Mesangial cell (primary cell): ENCODE results near the gene TNXB. TPM values are rescaled to one million over a fixed set of nuclear protein-coding genes. Genes with fewer than 3 reads are reported as not detected.

ENCODE experiments used
- total RNA-seq: library from RNA; depleted of rRNA; stranded (reverse); fragments of >200 nt; gene quantifications from 2 replicates; pipeline ENCODE4 v1.2.3, GENCODE V29; 2015

Gene TNXB, protein sequence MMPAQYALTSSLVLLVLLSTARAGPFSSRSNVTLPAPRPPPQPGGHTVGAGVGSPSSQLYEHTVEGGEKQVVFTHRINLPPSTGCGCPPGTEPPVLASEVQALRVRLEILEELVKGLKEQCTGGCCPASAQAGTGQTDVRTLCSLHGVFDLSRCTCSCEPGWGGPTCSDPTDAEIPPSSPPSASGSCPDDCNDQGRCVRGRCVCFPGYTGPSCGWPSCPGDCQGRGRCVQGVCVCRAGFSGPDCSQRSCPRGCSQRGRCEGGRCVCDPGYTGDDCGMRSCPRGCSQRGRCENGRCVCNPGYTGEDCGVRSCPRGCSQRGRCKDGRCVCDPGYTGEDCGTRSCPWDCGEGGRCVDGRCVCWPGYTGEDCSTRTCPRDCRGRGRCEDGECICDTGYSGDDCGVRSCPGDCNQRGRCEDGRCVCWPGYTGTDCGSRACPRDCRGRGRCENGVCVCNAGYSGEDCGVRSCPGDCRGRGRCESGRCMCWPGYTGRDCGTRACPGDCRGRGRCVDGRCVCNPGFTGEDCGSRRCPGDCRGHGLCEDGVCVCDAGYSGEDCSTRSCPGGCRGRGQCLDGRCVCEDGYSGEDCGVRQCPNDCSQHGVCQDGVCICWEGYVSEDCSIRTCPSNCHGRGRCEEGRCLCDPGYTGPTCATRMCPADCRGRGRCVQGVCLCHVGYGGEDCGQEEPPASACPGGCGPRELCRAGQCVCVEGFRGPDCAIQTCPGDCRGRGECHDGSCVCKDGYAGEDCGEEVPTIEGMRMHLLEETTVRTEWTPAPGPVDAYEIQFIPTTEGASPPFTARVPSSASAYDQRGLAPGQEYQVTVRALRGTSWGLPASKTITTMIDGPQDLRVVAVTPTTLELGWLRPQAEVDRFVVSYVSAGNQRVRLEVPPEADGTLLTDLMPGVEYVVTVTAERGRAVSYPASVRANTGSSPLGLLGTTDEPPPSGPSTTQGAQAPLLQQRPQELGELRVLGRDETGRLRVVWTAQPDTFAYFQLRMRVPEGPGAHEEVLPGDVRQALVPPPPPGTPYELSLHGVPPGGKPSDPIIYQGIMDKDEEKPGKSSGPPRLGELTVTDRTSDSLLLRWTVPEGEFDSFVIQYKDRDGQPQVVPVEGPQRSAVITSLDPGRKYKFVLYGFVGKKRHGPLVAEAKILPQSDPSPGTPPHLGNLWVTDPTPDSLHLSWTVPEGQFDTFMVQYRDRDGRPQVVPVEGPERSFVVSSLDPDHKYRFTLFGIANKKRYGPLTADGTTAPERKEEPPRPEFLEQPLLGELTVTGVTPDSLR (N-terminal part only)
- 0.16 and 0.51 TPM in 2 replicates for total RNA-seq

GRCh38 chr6:32109114-32109764 lies at the start of gene TNXB:
Gene TNXB, minus strand, starts transcription at chr6:32109338. Its CDS starts 11,140 bp downstream, at chr6:32098198.

DNA sequence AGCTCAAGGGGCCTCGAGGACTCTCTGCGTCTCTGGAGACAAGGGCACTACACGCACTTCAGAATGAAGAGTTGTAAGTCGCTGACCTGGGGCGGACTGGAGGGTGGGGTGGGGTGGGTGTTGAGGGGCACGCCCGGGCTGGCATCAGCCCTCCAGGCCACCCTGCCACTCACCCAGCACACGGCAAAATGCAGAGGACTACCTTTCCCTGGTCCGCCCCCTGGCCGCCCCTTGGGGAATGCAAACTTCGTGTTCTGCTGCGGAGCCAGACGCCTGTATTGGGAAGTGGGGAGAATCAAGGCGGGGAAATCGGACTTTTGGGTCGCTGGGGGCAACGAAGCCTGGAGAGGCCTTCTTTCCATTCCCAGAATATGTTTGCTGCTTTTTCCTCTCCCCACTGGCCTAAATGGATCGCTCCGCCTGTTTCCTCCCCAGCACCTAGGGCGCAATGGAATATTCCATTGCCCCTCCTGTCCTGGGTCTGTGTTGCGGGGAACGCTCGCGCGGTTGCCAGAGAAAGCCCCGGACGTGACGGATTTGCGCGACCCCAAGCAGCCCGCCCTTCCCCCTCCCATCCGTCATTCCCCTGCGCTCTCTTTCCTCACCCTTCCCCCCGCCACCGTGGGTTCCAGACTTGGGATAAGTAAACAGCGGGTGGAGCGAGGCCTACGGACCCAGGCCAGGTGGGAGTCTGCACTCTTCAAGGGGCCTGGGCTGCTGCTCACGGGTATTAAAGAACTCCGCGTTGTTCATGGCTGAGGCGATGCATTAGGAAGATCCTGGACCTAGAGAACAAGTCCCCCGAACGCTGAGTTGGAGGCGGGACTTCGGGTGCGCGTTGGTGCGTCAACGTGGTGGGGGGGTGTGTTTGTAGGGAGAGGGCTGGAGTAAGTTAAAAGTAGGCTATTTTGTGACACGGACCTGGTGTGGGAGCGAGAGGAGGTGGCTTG lies 44.7 kb upstream of the TNXB start, which contains the start of gene PPT2:
Gene PPT2, plus strand, starts transcription at position 578 of the 950 bp plus-strand sequence. CDS start 454 bp downstream, outside the sequence.

GRCh38 chr6:32151863-32152768 lies 43.0 kb upstream of the TNXB start, which contains the start of gene PRRT1:
Gene PRRT1, minus strand, starts transcription at chr6:32151939. Its CDS starts 112 bp downstream, at chr6:32151827.

DNA sequence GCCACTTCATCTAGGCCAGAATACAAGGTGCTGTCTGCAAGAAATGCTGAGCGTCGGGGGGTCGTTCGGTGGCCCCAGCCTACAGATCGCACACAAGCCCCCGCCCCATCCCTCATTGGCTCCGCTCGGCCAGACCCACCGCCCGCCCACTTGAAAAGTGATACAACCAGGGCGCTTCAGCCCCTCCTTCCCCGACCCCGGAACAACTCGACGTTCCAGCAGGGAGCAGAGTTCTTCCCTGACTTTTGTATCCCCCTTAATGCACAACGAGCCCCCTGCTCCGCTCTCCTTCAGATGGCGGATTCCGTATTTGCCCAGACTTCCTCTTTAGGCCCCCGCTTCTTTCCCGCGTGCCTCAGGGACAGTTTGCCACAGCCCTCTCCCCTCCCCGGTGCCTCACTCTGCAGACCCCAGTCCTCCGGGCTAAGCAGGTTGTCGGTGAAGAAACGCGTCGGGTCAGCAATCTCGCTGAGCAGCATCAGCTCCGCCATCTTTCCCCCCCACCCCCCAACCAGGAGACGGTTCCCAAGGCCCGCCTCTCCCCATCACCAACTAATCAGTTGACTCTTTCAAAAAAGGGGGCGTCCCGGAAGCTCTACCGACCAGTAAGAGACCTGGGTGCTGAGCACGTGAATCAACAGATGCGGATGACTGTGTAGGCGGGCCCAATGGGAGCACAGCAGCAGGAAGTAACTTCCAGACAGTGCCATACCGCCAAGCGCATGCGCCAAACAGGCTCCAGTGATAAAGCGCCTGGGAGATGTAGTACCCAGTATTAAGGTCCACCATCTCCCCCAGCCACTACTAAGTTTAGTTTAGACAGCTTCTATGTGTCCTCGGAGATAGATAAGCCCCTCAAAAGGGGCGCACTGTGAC lies 18.8 kb upstream of the TNXB start, which contains the start of gene ATF6B:
Gene ATF6B, minus strand, starts transcription at position 530 of the 876 bp plus-strand sequence. Its CDS starts 39 bp downstream, at position 491.

DNA sequence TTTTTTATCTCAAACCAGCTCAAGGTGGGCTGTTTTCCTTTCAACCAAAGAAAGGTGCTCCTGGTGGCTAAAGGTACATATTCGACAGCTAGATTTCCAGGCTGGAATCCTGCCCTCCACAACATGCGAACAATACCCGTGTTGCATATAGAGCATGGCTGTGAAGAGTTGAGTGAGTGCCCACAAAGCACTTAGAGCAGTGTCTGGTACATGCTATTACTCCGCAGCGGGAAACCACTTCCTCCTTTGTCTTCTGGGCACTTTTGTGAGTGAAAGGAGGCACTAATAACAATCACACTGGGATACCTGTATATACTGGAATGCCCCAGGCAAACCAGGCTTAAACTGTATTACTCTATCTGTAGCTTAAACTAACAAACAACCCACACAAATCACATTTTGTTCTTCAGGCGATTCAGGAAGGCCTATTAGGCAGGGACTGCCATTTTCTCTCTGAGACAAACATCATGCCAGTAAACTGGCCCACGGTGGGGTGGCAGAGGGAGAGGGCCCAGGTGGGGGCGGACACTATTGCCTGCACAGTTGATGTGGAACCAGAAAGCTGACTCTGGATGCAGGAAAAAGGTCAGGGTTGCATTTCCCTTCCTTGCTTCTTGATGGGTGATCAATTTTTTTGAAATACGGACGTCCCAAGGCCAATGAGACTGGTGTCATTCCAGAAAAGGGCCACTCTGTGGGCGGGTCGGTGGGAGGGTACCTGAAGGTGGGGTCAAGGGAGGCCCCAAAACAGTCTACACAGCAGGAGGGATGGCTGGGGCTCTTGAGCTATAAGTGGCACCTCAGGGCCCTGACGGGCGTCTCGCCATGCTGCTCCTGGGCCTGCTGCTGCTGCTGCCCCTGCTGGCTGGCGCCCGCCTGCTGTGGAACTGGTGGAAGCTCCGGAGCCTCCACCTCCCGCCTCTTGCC lies 71.3 kb downstream of the TNXB start, which contains the start of gene CYP21A2:
Gene CYP21A2, plus strand, starts transcription at position 818 of the 927 bp plus-strand sequence. Its CDS starts 8 bp downstream, at position 826.

DNA sequence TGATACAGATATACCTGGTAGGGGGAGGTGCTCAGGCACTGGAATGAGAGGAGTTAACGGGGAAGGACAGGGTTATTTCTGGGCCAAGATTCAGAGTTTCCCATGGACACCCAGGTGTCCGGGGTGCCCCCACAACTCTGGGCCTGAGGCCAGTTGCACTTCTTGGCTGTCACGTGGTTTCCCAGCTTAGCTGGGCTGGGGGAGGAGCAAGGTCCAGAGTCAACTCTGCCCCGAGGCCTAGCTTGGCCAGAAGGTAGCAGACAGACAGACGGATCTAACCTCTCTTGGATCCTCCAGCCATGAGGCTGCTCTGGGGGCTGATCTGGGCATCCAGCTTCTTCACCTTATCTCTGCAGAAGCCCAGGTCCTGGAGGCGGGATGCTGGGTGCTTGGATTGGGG lies 94.6 kb downstream of the TNXB start, which contains the start of gene C4B:
Gene C4B, plus strand, starts transcription at position 249 of the 400 bp plus-strand sequence. Its CDS starts 51 bp downstream, at position 300.

Other genes starting within 250 kb of the TNXB start
- 62.1 and 191 TPM in 2 replicates for gene NEU1, start 246.5 kb downstream of the TNXB start, total RNA-seq
- 1.9 TPM in 1 of 2 replicates, not detected in the other for gene SLC44A4, start 230.3 kb downstream of the TNXB start, total RNA-seq
- 50.0 and 68.5 TPM in 2 replicates for gene EHMT2, start 211.6 kb downstream of the TNXB start, total RNA-seq
- 2.4 and 6.2 TPM in 2 replicates for gene ZBTB12, start 207.3 kb downstream of the TNXB start, total RNA-seq
- 0.49 and 2.5 TPM in 2 replicates for gene C2, start 181.6 kb downstream of the TNXB start, total RNA-seq
- 0.33 and 3.7 TPM in 2 replicates for gene CFB, start 163.2 kb downstream of the TNXB start, total RNA-seq
- gene NELFE, start 150.4 kb downstream of the TNXB start, total RNA-seq = 108 and 116 TPM in 2 replicates
- 42.3 and 43.2 TPM in 2 replicates for gene SKIC2, start 150.2 kb downstream of the TNXB start, total RNA-seq
- gene DXO, start 137.2 kb downstream of the TNXB start, total RNA-seq = 21.5 and 27.3 TPM in 2 replicates
- gene C4A, start 127.3 kb downstream of the TNXB start, total RNA-seq = 2.1 and 6.1 TPM in 2 replicates
- gene C4B, start 94.5 kb downstream of the TNXB start, total RNA-seq = 0.49 and 11.0 TPM in 2 replicates
- 0.25 TPM in 1 of 2 replicates, not detected in the other for gene CYP21A2, start 70.9 kb downstream of the TNXB start, total RNA-seq
- 24.0 and 46.3 TPM in 2 replicates for gene ATF6B, start 18.9 kb upstream of the TNXB start, total RNA-seq
- 3.0 and 5.1 TPM in 2 replicates for gene FKBPL, start 20.9 kb upstream of the TNXB start, total RNA-seq
- 0.76 TPM in 1 of 2 replicates, not detected in the other for gene PRRT1, start 42.6 kb upstream of the TNXB start, total RNA-seq
- 23.1 and 37.3 TPM in 2 replicates for gene PPT2, start 44.8 kb upstream of the TNXB start, total RNA-seq
- gene EGFL8, start 55.3 kb upstream of the TNXB start, total RNA-seq = 2.3 and 8.9 TPM in 2 replicates
- 60.5 and 70.9 TPM in 2 replicates for gene AGPAT1, start 66.7 kb upstream of the TNXB start, total RNA-seq
- gene RNF5, start 69.1 kb upstream of the TNXB start, total RNA-seq = 61.1 and 63.1 TPM in 2 replicates
- gene AGER, start 74.9 kb upstream of the TNXB start, total RNA-seq = 2.1 and 3.4 TPM in 2 replicates
- 37.0 and 59.1 TPM in 2 replicates for gene PBX2, start 80.9 kb upstream of the TNXB start, total RNA-seq
- gene GPSM3, start 83.3 kb upstream of the TNXB start, total RNA-seq = 7.8 and 14.1 TPM in 2 replicates
- gene NOTCH4, start 114.7 kb upstream of the TNXB start, total RNA-seq = 1.1 TPM in 2 replicates